Measurements from ENCODE around the gene PHLDA2. TPM values are rescaled to one million over a fixed set of nuclear protein-coding genes. Genes with fewer than 3 reads are reported as not detected.

The PHLDA2 gene
- total RNA-seq, 1 experiment from 2014 or later, result 195 TPM

DNA sequence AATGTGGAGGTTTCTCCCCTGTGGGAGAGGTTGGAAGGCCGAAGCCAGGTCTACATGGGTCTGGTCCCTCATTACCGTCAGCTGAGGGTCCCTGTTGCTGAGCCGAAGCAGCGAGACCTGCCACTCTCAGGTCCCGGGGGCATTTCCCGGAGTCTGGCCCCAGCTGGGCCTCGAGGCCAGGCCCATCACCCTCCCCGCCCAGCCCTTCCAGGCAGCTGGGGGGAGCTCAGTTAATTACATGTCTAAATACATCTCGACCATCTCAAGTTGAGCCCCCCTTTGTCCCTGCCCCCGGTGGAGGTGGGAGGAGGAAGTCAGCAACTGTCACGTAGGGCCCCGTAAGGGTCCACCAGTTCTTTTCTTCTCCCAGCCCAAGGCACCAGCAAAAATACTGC lies 47.2 kb downstream of the PHLDA2 start:
- ATAC-seq, result no peak
- Histone ChIP-seq H3K27ac (ENCODE audit: low read length) (no peak overlapping the region), H3K27me3 (ENCODE audit: control insufficient read depth, insufficient read depth, low read length) (no peaks in the 10 kb centered on the region), H3K4me1 (ENCODE audit: control insufficient read depth, insufficient read depth, low read length) (peaks cover 2% of the 10 kb centered on the region; the same call in 1 of the 2 replicates), H3K9me3 (ENCODE audit: control insufficient read depth, insufficient read depth, low read depth, low read length) (no peaks in the 10 kb centered on the region), H3K4me3 (ENCODE audit: low read depth in 2 of 2, low read length in 2 of 2) (no peak overlapping the region), H3K36me3 (ENCODE audit: control insufficient read depth, insufficient read depth, low read length) (no peaks in the 10 kb centered on the region)
- in situ Hi-C loops (cut with HindIII; ENCODE audit: low pct_unique_long_range_greater_than_20kb, low sequenced_read_pairs) (no loop called here), intact Hi-C loops (cut with micrococcal nuclease; ENCODE audit: unreplicated experiment) (loop anchor here (10.0 kb wide), 1 partner anchor 187 kb away; the partner anchor contains the start of gene KCNQ1OT1)
- DNase-seq (ENCODE audit: low read depth, low spot score), result no peak
- no peak for TF ChIP-seq TCF7L2 (IDR thresholded peaks at IDR 0.05; ENCODE audit: low read depth, low read length)
- no peak for TF ChIP-seq REST (IDR thresholded peaks at IDR 0.05; ENCODE audit: insufficient read depth in 1 of 2, low read depth in 2 of 2, low read length in 1 of 2)
- TF ChIP-seq SIN3A (IDR thresholded peaks at IDR 0.05; ENCODE audit: borderline replicate concordance, insufficient read depth, low read depth, low read length), result no peak
- no peak for TF ChIP-seq POLR2AphosphoS5 (IDR thresholded peaks at IDR 0.05; ENCODE audit: low read depth, low read length)
- TF ChIP-seq CTCF (IDR thresholded peaks at IDR 0.05), result no peak
- ChIA-PET CTCF (interaction anchor here (0.5 to 1.6 kb wide), 2 partner anchors 349 to 471 kb away, joined by 6 to 8 read pairs; no protein-coding TSS in a partner anchor), POLR2A (no interaction called here)
- BruUV-seq (replicated peaks), result no TSS peak

GRCh38 chr11:2881076-2881980 lies 47.9 kb downstream of the PHLDA2 start:
- no peak for ATAC-seq
- Histone ChIP-seq H3K27me3 (ENCODE audit: control insufficient read depth, insufficient read depth, low read length) (no peaks in the 10 kb centered on the region), H3K36me3 (ENCODE audit: control insufficient read depth, insufficient read depth, low read length) (no peaks in the 10 kb centered on the region), H3K27ac (ENCODE audit: low read length) (no peak overlapping the region), H3K9me3 (ENCODE audit: control insufficient read depth, insufficient read depth, low read depth, low read length) (no peaks in the 10 kb centered on the region), H3K4me3 (ENCODE audit: low read depth in 2 of 2, low read length in 2 of 2) (no peak overlapping the region), H3K4me1 (ENCODE audit: control insufficient read depth, insufficient read depth, low read length) (peaks cover 2% of the 10 kb centered on the region; the same call in 1 of the 2 replicates)
- no peak for DNase-seq (ENCODE audit: low read depth, low spot score)
- CTCF ChIA-PET, result interaction anchor here (0.5 to 1.6 kb wide), 2 partner anchors 349 to 471 kb away, joined by 6 to 8 read pairs; no protein-coding TSS in a partner anchor
- TF ChIP-seq POLR2AphosphoS5 (IDR thresholded peaks at IDR 0.05; ENCODE audit: low read depth, low read length), result no peak
- TF ChIP-seq SIN3A (IDR thresholded peaks at IDR 0.05; ENCODE audit: borderline replicate concordance, insufficient read depth, low read depth, low read length), result no peak
- no peak for TF ChIP-seq REST (IDR thresholded peaks at IDR 0.05; ENCODE audit: insufficient read depth in 1 of 2, low read depth in 2 of 2, low read length in 1 of 2)
- TF ChIP-seq CTCF (IDR thresholded peaks at IDR 0.05), result no peak
- TF ChIP-seq TCF7L2 (IDR thresholded peaks at IDR 0.05; ENCODE audit: low read depth, low read length), result no peak
- intact Hi-C loops (cut with micrococcal nuclease; ENCODE audit: unreplicated experiment), result loop anchor here (10.0 kb wide), 1 partner anchor 187 kb away; the partner anchor contains the start of gene KCNQ1OT1
- in situ Hi-C loops (cut with HindIII; ENCODE audit: low pct_unique_long_range_greater_than_20kb, low sequenced_read_pairs), result no loop called here
- no TSS peak for BruUV-seq (replicated peaks)
- POLR2A ChIA-PET, result interaction anchor here (0.5 kb wide), 1 partner anchor 214 kb away, joined by 3 read pairs; no protein-coding TSS in a partner anchor

Measured in Panc1 (cell line).